VCaP (cell line): ENCODE results near the gene SCAP.

Experiments used
- H3K27ac ChIP-seq: fragments of 450-650 bp; 2 replicates; pipeline ENCODE4 v1.5.1; 2017
- TF ChIP-seq, protein P1 (sequence below): fragments of 450-650 bp; conservative IDR thresholded peaks from 2 replicates; pipeline ENCODE4 v1.5.1; 2017; ENCODE audit warnings: mild to moderate bottlenecking, moderate library complexity

Gene SCAP

DNA sequence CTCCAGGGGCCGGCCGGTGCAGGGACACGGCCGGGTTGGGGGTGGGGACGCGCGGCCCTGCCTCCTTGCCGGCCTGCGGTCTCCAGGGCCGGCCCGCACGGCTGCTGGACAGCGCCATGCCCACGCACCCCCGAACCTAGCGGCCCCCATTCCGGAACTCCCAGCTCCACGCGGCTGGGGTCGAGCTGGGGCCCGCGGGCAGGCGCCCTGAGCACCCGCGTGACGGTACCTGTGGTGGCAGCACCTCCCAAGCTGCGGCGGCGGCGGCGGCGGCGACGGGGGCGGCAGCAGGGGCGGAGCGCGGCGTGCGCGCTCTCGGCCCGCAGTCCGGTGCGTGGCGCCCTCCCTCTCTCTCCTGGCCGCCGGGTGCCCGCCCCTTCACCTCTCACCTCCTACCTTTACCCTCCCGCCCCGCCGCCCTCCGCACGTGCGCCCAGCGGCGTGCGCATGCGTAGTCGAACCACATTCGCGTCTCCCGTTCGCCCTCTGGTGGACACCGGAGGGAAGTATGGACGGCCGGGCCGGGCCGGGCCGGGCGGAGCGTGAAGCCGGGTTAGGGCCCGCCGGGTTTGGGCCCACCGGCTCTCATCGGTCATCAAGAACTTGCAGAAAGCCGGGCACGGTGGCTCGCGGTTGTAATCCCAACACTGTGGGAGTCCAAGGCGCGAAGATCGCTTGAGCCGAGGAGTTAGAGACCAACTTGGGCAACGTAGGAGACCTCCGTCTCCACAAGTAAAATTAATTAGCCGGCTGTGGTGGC is at the start of gene SCAP:
TSS of gene SCAP (minus strand) at position 372 of the 760 bp plus-strand sequence. CDS start 32,948 bp downstream, outside the sequence.
- H3K27ac ChIP-seq: peak within 1 kb of the TSS; percentile 93
- TF ChIP-seq, protein P1, sequence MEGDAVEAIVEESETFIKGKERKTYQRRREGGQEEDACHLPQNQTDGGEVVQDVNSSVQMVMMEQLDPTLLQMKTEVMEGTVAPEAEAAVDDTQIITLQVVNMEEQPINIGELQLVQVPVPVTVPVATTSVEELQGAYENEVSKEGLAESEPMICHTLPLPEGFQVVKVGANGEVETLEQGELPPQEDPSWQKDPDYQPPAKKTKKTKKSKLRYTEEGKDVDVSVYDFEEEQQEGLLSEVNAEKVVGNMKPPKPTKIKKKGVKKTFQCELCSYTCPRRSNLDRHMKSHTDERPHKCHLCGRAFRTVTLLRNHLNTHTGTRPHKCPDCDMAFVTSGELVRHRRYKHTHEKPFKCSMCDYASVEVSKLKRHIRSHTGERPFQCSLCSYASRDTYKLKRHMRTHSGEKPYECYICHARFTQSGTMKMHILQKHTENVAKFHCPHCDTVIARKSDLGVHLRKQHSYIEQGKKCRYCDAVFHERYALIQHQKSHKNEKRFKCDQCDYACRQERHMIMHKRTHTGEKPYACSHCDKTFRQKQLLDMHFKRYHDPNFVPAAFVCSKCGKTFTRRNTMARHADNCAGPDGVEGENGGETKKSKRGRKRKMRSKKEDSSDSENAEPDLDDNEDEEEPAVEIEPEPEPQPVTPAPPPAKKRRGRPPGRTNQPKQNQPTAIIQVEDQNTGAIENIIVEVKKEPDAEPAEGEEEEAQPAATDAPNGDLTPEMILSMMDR: peak; percentile 97

DNA sequence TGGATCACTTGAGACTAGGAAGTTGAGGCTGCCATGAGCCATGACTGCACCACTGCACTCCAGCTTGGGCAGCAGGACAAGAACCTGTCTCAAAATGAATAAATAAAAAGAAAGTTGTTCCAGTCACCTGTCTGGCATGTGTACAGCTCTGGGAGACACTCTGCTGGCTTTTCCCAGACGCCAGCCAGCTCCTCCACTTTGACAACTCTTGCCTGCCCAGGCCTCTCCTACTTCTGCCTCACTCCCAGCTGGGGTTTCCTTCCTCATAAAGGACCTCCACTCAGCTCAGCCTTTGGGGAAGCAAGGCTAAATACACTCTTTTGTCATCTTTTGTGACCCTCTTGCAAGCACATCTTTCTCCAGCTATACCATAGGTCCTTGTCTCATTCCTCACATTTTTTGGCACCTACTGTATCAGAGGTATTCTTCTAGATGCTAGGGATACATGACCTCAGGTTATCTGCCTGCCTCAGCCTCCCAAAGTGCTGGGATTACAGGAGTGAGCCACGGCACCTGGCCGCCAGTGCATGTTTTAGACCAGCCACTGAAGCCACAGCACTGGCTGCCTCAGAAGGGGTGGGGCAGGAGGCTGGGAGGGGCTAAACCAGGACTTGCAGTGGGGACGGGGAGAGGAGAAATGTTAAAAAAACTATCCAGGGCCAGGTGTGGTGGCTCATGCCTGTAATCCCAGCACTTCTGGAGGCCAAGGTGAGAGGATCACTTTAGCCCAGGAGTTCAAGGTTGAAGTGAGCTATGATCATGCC is 47.8 kb upstream of the SCAP start:
- no peak overlapping the region for H3K27ac ChIP-seq
- TF ChIP-seq, protein P1: no peak

DNA sequence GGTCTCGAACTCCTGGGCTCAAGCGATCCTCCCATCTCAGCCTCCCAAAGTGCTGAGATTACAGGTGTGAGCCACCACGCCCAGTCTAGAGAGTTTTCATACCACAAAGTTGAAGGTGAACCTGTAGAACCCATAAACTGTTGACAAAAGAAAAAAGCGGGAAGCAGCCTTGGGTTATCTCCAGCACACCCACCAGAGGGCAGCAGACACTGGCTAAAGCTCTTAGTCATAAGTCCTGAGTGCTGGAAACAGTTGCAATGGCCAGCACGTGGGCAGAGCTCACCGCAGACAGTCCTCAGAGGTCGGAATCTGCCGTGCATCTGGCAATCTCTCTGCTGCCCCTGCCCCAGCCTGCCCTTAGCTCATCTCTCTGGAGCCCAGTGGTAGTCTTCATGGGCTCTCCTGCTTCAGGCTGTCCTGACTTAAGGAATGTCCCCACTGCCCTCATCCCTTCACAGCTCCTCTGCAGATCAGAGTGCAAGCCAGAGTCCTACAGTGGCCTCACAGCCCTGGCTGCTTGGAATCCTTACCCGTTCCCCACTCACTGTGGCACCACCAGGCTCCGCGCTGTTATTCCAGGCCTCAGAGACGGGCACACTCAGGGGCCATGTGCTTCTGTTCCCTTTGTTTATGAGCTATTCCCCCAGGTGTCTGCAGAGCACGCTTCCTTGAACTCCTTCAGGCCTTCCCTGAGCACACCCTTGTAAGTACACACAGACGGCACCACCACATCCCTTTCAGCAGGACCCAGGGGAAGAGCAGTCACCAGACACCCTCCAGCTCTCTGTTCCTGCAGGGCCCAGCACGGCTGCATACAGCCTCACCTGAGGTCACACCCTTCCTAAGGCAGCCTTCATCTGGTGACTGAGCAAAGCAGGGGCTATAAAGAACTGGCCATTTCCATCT is 46.6 kb upstream of the SCAP start:
- TF ChIP-seq, protein P1: peak; percentile 84

DNA sequence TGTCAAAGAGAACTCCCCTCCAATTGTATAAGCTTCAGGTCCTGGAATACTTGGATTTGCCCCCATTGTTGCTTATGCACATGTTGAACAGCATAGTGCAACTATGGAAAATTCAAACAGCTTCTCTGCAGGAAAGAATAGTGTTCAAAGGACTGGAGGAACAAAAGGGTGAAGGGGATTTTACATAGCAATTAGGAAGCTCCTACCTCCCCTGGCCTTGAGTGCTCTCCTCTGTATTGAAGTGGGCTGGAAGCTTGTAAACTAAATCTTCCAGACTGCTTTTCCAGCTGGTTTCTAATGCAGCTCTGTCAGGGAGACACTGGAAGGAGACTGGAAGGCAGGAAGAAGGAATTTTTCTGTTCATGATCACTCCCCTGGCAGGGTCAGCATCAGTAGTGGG is 45.0 kb upstream of the SCAP start:
- H3K27ac ChIP-seq: no peak overlapping the region

More for the DNA sequence above, 46.6 kb upstream of the SCAP start:
- H3K27ac ChIP-seq: peak overlapping the region; percentile 22; the same call in 1 of the 2 replicates

DNA sequence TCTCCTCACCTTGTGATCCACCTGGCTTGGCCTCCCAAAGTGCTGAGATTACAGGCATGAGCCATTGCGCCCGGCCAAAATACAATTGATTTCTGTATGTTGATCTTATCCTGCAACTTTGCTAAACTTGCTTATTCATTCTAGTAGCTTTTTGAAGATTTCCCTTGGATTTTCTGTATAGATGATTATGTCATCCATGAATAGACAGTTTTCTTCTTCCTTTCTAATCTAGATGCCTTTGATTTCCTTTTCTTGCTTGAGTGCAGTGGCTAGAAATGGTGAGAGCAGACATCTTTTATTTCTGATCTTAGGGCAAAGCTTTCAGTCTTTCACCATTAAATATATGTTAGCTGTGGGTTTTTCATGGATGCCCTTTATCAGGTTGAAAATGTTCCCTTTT is 42.2 kb upstream of the SCAP start:
- H3K27ac ChIP-seq: no peak overlapping the region
- TF ChIP-seq, protein P1: no peak

More for the DNA sequence above, 45.0 kb upstream of the SCAP start:
- TF ChIP-seq, protein P1: no peak

DNA sequence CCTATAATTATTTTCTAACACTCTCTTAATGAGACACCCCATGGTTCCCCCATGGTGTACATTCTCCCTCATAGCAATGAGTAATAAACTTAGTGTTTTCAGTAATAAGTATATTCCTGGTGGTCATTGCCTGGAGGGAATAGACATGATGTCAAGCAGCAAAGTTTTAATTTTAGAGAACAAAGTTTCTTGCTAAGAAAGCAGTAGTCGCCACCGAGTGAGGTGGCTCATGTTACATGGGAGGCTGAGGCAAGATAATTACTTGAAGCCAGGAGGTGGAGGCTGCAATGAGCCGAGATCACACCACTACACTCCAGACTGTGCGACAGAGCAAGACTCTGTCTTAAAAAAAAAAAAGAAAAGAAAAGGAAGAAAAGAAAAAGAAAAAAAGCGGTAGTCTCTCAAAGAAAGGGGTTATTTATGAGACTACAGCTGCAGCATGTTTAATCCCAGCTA is 40.2 kb upstream of the SCAP start:
- TF ChIP-seq, protein P1: no peak
- no peak overlapping the region for H3K27ac ChIP-seq
